ENCODE data around the gene AOC2. TPM values are rescaled to one million over a fixed set of nuclear protein-coding genes. Genes with fewer than 3 reads are reported as not detected.

The AOC2 gene
- total and polyA plus RNA-seq, 9 of the 15 experiments (the other 6 are each of a cell fraction or from before 2014, with no cell fraction given): 0.08 to 0.91 (median 0.49) TPM

- Histone ChIP-seq H3K27me3 (ENCODE audit: control insufficient read depth in 2 of 2, insufficient read depth in 2 of 2, low read length in 2 of 2) (no peaks in the 10 kb centered on the region), H3K27ac (ENCODE audit: extremely low read depth, low read depth, low read length) (peak overlapping the region; percentile 95), H2AFZ (ENCODE audit: low read depth, low read length) (peak overlapping the region; percentile 100), H4K20me1 (replicated peaks; ENCODE audit: control insufficient read depth, insufficient read depth, low read length) (0 out of 2 replicates have a peak, but pooled peaks cover 5% of the 10 kb centered on the region), H3K79me2 (ENCODE audit: control insufficient read depth, insufficient read depth, low read length) (peaks cover 46% of the 10 kb centered on the region), H3K9me1 (ENCODE audit: control insufficient read depth, insufficient read depth, low read length) (no peaks in the 10 kb centered on the region), H3K4me1 (replicated peaks in 1 of 2; ENCODE audit: control insufficient read depth in 2 of 2, insufficient read depth in 2 of 2, low read length in 2 of 2) (peaks cover 3 to 14% of the 10 kb centered on the region in 2 experiments; a peak in 4 of 5 replicates), H3K4me3 (peak overlapping the region; percentile 90), H3K4me2 (ENCODE audit: insufficient read depth, low read length) (peak overlapping the region; percentile 98), H3K36me3 (ENCODE audit: control insufficient read depth, insufficient read depth, low read length) (peaks cover 46% of the 10 kb centered on the region), H3K9me3 (replicated peaks; ENCODE audit: control insufficient read depth, insufficient read depth, low read depth, low read length) (no peaks in the 10 kb centered on the region), H3K9ac (ENCODE audit: insufficient read depth in 1 of 2, low read depth in 2 of 2, low read length in 2 of 2) (peak overlapping the region; percentile 98 to 99)
- intact Hi-C loops (cut with micrococcal nuclease): no loop called here
- in situ Hi-C loops (cut with MboI): no loop called here
- peak in 1 of 4 experiments; percentile 24 for DNase-seq (ENCODE audit: extremely low read depth in 1 of 4, low spot score in 3 of 4)
- CTCF ChIA-PET (ENCODE audit: low intra/inter-chr PET ratio): interaction anchor here (1.1 kb wide), 1 partner anchor 163 kb away, joined by 3 read pairs; no protein-coding TSS in a partner anchor
- BruUV-seq (replicated peaks): TSS peak; percentile 75
- ATAC-seq: peak; percentile 46
- POLR2A ChIA-PET: interaction anchor here (0.6 to 2.0 kb wide), 11 partner anchors 9 to 279 kb away, joined by 3 to 18 read pairs (median 4); partner anchors contain the start of genes BECN1 and RPL27
- TF ChIP-seq HOXB6 (CRISPR knock-in tag; IDR thresholded peaks at IDR 0.05; ENCODE audit: borderline replicate concordance): no peak
- TF ChIP-seq NR3C1 (CRISPR knock-in tag; IDR thresholded peaks at IDR 0.05): no peak
- TF ChIP-seq TRIM25 (IDR thresholded peaks at IDR 0.05; ENCODE audit: borderline replicate concordance): 0 out of 2 replicates have a peak, but pooled peaks have one; percentile 8
- TF ChIP-seq MCM5 (IDR thresholded peaks at IDR 0.05; ENCODE audit: low read depth): no peak
- no peak for TF ChIP-seq E2F6 (IDR thresholded peaks at IDR 0.05; ENCODE audit: borderline replicate concordance in 1 of 2, extremely low read depth in 1 of 2, insufficient read depth in 1 of 2, insufficient read length in 1 of 2, low read depth in 1 of 2, low read length in 1 of 2, poor library complexity in 1 of 2, severe bottlenecking in 1 of 2)
- TF ChIP-seq POLR2A (conservative IDR thresholded peaks at IDR 0.05): no peak
- TF ChIP-seq CBFA2T3 (IDR thresholded peaks at IDR 0.05): peak; percentile 23; the same call in 1 of the 2 replicates
- no peak for TF ChIP-seq GATA2 (CRISPR knock-in tag; IDR thresholded peaks at IDR 0.05)
- no peak for TF ChIP-seq IRF1 (CRISPR knock-in tag; IDR thresholded peaks at IDR 0.05; ENCODE audit: borderline replicate concordance)
- TF ChIP-seq POLR3G (IDR thresholded peaks at IDR 0.05; ENCODE audit: extremely low read depth, insufficient read length, insufficient replicate concordance): no peak
- no peak for TF ChIP-seq DDX20 (tag; IDR thresholded peaks at IDR 0.05; ENCODE audit: low read depth)
- TF ChIP-seq KDM1A (IDR thresholded peaks at IDR 0.05): peak in 1 of 2 experiments; percentile 6; a peak in 1 of 4 replicates
- no peak for TF ChIP-seq MTF1 (CRISPR knock-in tag; IDR thresholded peaks at IDR 0.05; ENCODE audit: borderline replicate concordance)
- no peak for TF ChIP-seq PBX2 (CRISPR knock-in tag; IDR thresholded peaks at IDR 0.05; ENCODE audit: low read depth)
- no peak for TF ChIP-seq PBX2 (tag; conservative IDR thresholded peaks at IDR 0.05; ENCODE audit: low read depth)
- no peak for FAIRE-seq
- 3% methylated on average over 18 of the region's 18 CpGs for WGBS (ENCODE audit: insufficient coverage, low coverage, missing lambda C conversion rate)
Observed at GRCh38 chr17:42833767-42834422, 10.5 kb upstream of the AOC2 start.
